Mucosa of descending colon (tissue), 3 donors: ENCODE data around the gene AQP5. TPM values are rescaled to one million over a fixed set of nuclear protein-coding genes. Genes with fewer than 3 reads are reported as not detected.

ENCODE experiments used
- ATAC-seq: fragments of 200-7000 bp; cut with Tn5 transposase; one replicate; pipeline ENCODE4 v1.9.1; 2020; ENCODE audit warnings: mild to moderate bottlenecking, moderate library complexity
- DNase-seq, 3 donors: peaks; one replicate each; pipeline ENCODE4 v3.0.0-alpha.2; 2020
- H3K36me3 ChIP-seq: fragments of 200-600 bp; one replicate; pipeline ENCODE4 v1.8.0; 2021; ENCODE audit warnings: low read depth, mild to moderate bottlenecking
- H3K4me1 ChIP-seq: fragments of 200-600 bp; one replicate; pipeline ENCODE4 v1.8.0; 2021; ENCODE audit warnings: low read depth, mild to moderate bottlenecking
- H3K4me3 ChIP-seq: fragments of 200-600 bp; one replicate; pipeline ENCODE4 v1.8.0; 2021; ENCODE audit warnings: mild to moderate bottlenecking
- H3K9me3 ChIP-seq: fragments of 200-600 bp; one replicate; pipeline ENCODE4 v1.8.0; 2021; ENCODE audit warnings: mild to moderate bottlenecking
- CTCF ChIP-seq: fragments of 200-600 bp; IDR thresholded peaks from one replicate; pipeline ENCODE4 v1.8.0; 2022; ENCODE audit warnings: antibody characterized with exemption, mild to moderate bottlenecking
- intact Hi-C, 2 donors: fragments of 100-400 bp; cut with DNase I in 1 of 2; cut with micrococcal nuclease in 1 of 2; formaldehyde crosslinking; loops; one replicate each; pipeline versions ENCODE4 v1.11.0 to v1.11.1; 2022; cut with DNase I, micrococcal nuclease
- total RNA-seq, 3 donors: library from RNA; stranded (reverse); fragmentation: NEBNext Ultra II Directional in 2 of 3; extraction: Animal tissue kit (Norgen Biotek cat#: 25700) in 2 of 3; gene quantifications; one replicate each; pipeline versions ENCODE4 v1.2.1 to v1.2.4, GENCODE V29; 2021 to 2023
- donor health status: DM: no; HTN: no; CAD: no; lungs with moderate emphysema.
- donor health status: DM: no; HTN: no; CAD: no.
- donor health status: DM: no; HTN: yes; CAD: no.

The AQP5 gene
- total RNA-seq, 3 donors from 2014 or later = not detected

- ATAC-seq = no peak
Measured at GRCh38 chr12:49948866-49949845, 12.5 kb upstream of the AQP5 start.

GRCh38 chr12:49949866-49950265 lies 11.8 kb upstream of the AQP5 start:
- no peak for TF ChIP-seq CTCF
- no peaks in the 10 kb centered on the region for H3K4me1 ChIP-seq
- intact Hi-C loops = no loop called here
- H3K9me3 ChIP-seq = no peaks in the 10 kb centered on the region
- DNase-seq (no peak), ATAC-seq (no peak)
- no peaks in the 10 kb centered on the region for H3K36me3 ChIP-seq
- no peak overlapping the region for H3K4me3 ChIP-seq

More at GRCh38 chr12:49948866-49949845, 12.5 kb upstream of the AQP5 start:
- Histone ChIP-seq H3K36me3 (no peaks in the 10 kb centered on the region), H3K9me3 (no peaks in the 10 kb centered on the region), H3K4me1 (no peaks in the 10 kb centered on the region), H3K4me3 (no peak overlapping the region)
- peak in 1 of 3 donors; percentile 6 for DNase-seq
- intact Hi-C loops = no loop called here
- TF ChIP-seq CTCF = no peak

GRCh38 chr12:49950273-49951251 lies 11.1 kb upstream of the AQP5 start, which contains the start of gene AQP2:
TSS of gene AQP2 (plus strand) at chr12:49950737. CDS start at chr12:49950831, 94 bp downstream.
- no peak for DNase-seq
- no peak for TF ChIP-seq CTCF
- intact Hi-C loops = no loop called here
- Histone ChIP-seq H3K9me3 (no peaks in the 10 kb centered on the region), H3K4me1 (no peaks in the 10 kb centered on the region), H3K4me3 (no peak within 1 kb of the TSS), H3K36me3 (no peaks in the 10 kb centered on the region)
- ATAC-seq = no peak

GRCh38 chr12:49951411-49952240 lies 10.0 kb upstream of the AQP5 start:
- Histone ChIP-seq H3K36me3 (no peaks in the 10 kb centered on the region), H3K4me3 (no peak overlapping the region), H3K9me3 (no peaks in the 10 kb centered on the region), H3K4me1 (no peaks in the 10 kb centered on the region)
- no peak for ATAC-seq
- intact Hi-C loops = no loop called here
- TF ChIP-seq CTCF = no peak
- DNase-seq = no peak
